Activated CD4-positive, alpha-beta T cell treated with anti-CD3 and anti-CD28 coated beads, Interleukin-2, Interleukin-6, amounts not matched to agents 100 ng/mL and 50 ng/mL, durations not matched to agents 16 hours and 8 hours (primary cell): ENCODE measurements around the gene HTR1B.

Source experiments
- DNase-seq: peaks from one replicate; pipeline ENCODE4 v3.0.0-alpha.2; 2020

HTR1B gene

GRCh38 chr6:77455271-77455670 is 8.0 kb downstream of the HTR1B start:
- DNase-seq, result no peak

GRCh38 chr6:77454386-77454785 is 8.9 kb downstream of the HTR1B start:
- DNase-seq, result no peak

GRCh38 chr6:77451466-77451865 is 11.8 kb downstream of the HTR1B start:
- DNase-seq, result no peak

GRCh38 chr6:77450924-77451323 is 12.4 kb downstream of the HTR1B start:
- no peak for DNase-seq

- no peak for DNase-seq
These were observed 14.7 kb downstream of the HTR1B start for GRCh38 chr6:77448546-77448945.

GRCh38 chr6:77447254-77447653 is 16.0 kb downstream of the HTR1B start:
- no peak for DNase-seq

- DNase-seq, result no peak
These were observed 17.0 kb downstream of the HTR1B start for GRCh38 chr6:77446249-77446648.

- no peak for DNase-seq
These were observed 18.1 kb downstream of the HTR1B start for GRCh38 chr6:77445214-77445613.

GRCh38 chr6:77440206-77440976 is 22.9 kb downstream of the HTR1B start:
- DNase-seq, result no peak

- no peak for DNase-seq
These were observed 29.4 kb downstream of the HTR1B start for GRCh38 chr6:77433888-77434287.

GRCh38 chr6:77430504-77430903 is 32.8 kb downstream of the HTR1B start:
- DNase-seq, result no peak

GRCh38 chr6:77425671-77426070 is 37.6 kb downstream of the HTR1B start:
- no peak for DNase-seq

GRCh38 chr6:77425216-77425615 is 38.1 kb downstream of the HTR1B start:
- DNase-seq, result no peak

GRCh38 chr6:77424761-77425160 is 38.5 kb downstream of the HTR1B start:
- no peak for DNase-seq

- no peak for DNase-seq
These were observed 46.5 kb downstream of the HTR1B start for GRCh38 chr6:77416839-77417238.

- DNase-seq, result no peak
These were observed 47.6 kb downstream of the HTR1B start for GRCh38 chr6:77415706-77416105.
